OCI-LY1 (cell line): ENCODE results near the gene LZTFL1.

Experiments used
- EZH2 ChIP-seq: fragments of 200-600 bp; sonication (generic), shearing (Covaris generic); IDR thresholded peaks from 2 replicates; pipeline ENCODE4 v1.8.0; 2017; ENCODE audit warnings: borderline replicate concordance, mixed run types, mild to moderate bottlenecking, antibody characterized with exemption, low read length, moderate library complexity, mixed read lengths
- TF ChIP-seq, protein P1 (sequence below): fragments of 200-600 bp; sonication (generic), shearing (Covaris generic); IDR thresholded peaks from 2 replicates; pipeline ENCODE4 v1.5.1; 2017; ENCODE audit warnings: mild to moderate bottlenecking, antibody characterized with exemption, low read length, moderate library complexity, mixed read lengths

- TF ChIP-seq, protein P1, sequence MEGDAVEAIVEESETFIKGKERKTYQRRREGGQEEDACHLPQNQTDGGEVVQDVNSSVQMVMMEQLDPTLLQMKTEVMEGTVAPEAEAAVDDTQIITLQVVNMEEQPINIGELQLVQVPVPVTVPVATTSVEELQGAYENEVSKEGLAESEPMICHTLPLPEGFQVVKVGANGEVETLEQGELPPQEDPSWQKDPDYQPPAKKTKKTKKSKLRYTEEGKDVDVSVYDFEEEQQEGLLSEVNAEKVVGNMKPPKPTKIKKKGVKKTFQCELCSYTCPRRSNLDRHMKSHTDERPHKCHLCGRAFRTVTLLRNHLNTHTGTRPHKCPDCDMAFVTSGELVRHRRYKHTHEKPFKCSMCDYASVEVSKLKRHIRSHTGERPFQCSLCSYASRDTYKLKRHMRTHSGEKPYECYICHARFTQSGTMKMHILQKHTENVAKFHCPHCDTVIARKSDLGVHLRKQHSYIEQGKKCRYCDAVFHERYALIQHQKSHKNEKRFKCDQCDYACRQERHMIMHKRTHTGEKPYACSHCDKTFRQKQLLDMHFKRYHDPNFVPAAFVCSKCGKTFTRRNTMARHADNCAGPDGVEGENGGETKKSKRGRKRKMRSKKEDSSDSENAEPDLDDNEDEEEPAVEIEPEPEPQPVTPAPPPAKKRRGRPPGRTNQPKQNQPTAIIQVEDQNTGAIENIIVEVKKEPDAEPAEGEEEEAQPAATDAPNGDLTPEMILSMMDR: no peak
- TF ChIP-seq EZH2: no peak
Measured at GRCh38 chr3:45786801-45787495, 55.0 kb downstream of the LZTFL1 start.
